SH-SY5Y (cell line): ENCODE data around the gene TTC27.

Experiments
- GATA2 ChIP-seq: IDR thresholded peaks from 2 replicates; pipeline ENCODE4 v1.6.1; 2011; ENCODE audit warnings: mild to moderate bottlenecking, low read depth, low read length
- GATA3 ChIP-seq: IDR thresholded peaks from 2 replicates; pipeline ENCODE4 v1.6.1; 2011; ENCODE audit warnings: low read depth, mild to moderate bottlenecking, low read length, moderate library complexity

DNA sequence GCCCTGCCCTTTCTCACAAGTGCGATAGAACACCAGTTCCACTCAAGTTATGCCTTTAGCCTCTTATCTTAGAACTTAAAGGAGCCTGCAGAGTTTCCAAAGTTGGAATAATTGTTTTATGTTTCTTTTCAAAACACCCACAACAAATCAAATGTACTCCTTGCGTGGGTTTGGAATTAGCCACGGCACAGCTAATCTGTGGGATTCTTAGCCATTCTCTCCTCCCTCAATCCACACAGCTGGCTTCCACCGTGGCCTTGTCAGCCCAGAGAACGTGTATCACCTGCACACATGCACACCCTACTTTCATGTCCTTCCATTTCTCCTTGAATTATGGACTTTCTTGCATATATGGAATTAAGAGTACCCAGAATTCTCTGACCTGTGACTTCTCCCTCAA, 183.8 kb downstream of the TTC27 start:
- TF ChIP-seq GATA2 (no peak), GATA3 (no peak)
